Natural killer cell treated with Interleukin-12 subunit alpha and Interleukin-12 subunit beta and Interleukin-15 and Interleukin-18, amount 100 ng/mL, for 72 hours (primary cell): ENCODE data around the gene KLRC3. TPM values are rescaled to one million over a fixed set of nuclear protein-coding genes. Genes with fewer than 3 reads are reported as not detected.

Experiments used
- ATAC-seq, 2 donors: fragments of 150-1000 bp; cut with Tn5 transposase in 1 of 2; sonication (Bioruptor Pico), chemical (Tn5 transposase) in 1 of 2; 2 replicates each; pipeline ENCODE4 v1.10.0; 2021
- DNase-seq: peaks from one replicate; pipeline ENCODE4 v3.0.0; 2022; ENCODE audit warnings: low spot score
- H3K27ac Mint-ChIP-seq, 2 donors: 1 replicate in 1 of 2; 2 replicates in 1 of 2; pipeline ENCODE4 v1.8.0; 2022; ENCODE audit warnings: mixed read lengths in 2 of 2, mild to moderate bottlenecking in 1 of 2, moderate library complexity in 1 of 2
- H3K27me3 Mint-ChIP-seq, 2 donors: 1 replicate in 1 of 2; 2 replicates in 1 of 2; pipeline ENCODE4 v1.8.0; 2022; ENCODE audit warnings: mixed read lengths in 2 of 2
- H3K36me3 Mint-ChIP-seq: one replicate; pipeline ENCODE4 v1.8.0; 2022; ENCODE audit warnings: mixed read lengths
- H3K4me1 Mint-ChIP-seq, 2 donors: 1 replicate in 1 of 2; 2 replicates in 1 of 2; pipeline ENCODE4 v1.8.0; 2022; ENCODE audit warnings: low read depth in 2 of 2, mixed read lengths in 2 of 2, mild to moderate bottlenecking in 1 of 2
- H3K4me3 Mint-ChIP-seq: one replicate; pipeline ENCODE4 v1.8.0; 2022; ENCODE audit warnings: mixed read lengths
- H3K9me3 Mint-ChIP-seq: 2 replicates; pipeline ENCODE4 v1.8.0; 2022; ENCODE audit warnings: mixed read lengths
- total RNA-seq, 2 donors: library from RNA; stranded (reverse); gene quantifications; one replicate each; pipeline ENCODE4 v1.2.3, GENCODE V29; 2022

KLRC3 gene
- total RNA-seq, 2 donors from 2014 or later: 7.9 to 9.6 TPM

DNA sequence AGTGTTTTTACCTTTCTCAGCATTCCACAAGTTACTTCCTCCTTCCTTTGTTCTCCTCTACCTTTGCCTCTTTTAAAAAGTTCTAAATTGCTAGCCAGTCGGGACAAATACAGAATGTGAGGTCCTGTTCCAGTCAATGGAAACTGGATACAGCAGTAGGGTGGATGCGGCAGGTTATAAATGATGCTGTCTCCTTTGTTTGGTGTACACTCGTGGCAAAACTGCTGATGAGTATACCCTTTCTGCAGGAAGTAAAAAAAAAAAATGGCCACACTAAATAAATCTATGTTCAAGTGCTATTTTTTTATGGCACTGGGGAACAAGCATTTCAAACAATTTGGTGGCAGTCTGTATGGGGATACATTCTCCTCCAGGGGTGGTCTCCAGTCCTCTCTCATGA is 58.1 kb downstream of the KLRC3 start:
- DNase-seq (no peak), ATAC-seq (no peak)
- H3K9me3 Mint-ChIP-seq: no peaks in the 10 kb centered on the region
- peaks cover 29 to 39% of the 10 kb centered on the region in 2 donors for H3K4me1 Mint-ChIP-seq
- no peaks in the 10 kb centered on the region for H3K27me3 Mint-ChIP-seq
- peaks cover 8% of the 10 kb centered on the region for H3K36me3 Mint-ChIP-seq
- H3K4me3 Mint-ChIP-seq: no peak overlapping the region
- no peak overlapping the region for H3K27ac Mint-ChIP-seq

Other genes starting within 250 kb of the KLRC3 start
- gene OLR1, start 248.5 kb downstream of the KLRC3 start, total RNA-seq: not detected
- not detected for gene TMEM52B, start 241.6 kb downstream of the KLRC3 start, total RNA-seq
- gene GABARAPL1, start 207.7 kb downstream of the KLRC3 start, total RNA-seq: 10 to 100 TPM; 24.9 to 48.8 TPM
- gene KLRD1, start 112.7 kb downstream of the KLRC3 start, total RNA-seq: 100 to 1,000 TPM in 1 of 2 donors, 10 to 100 TPM in 1; 58.2 to 197 TPM
- 100 to 1,000 TPM in 1 of 2 donors, 10 to 100 TPM in 1; 80.4 to 126 TPM for gene KLRK1, start 30.6 kb downstream of the KLRC3 start, total RNA-seq
- gene KLRC4, start 10.8 kb downstream of the KLRC3 start, total RNA-seq: 10 to 100 TPM in 1 of 2 donors, 1 to 10 TPM in 1; 5.4 to 17.8 TPM
- 10 to 100 TPM in 1 of 2 donors, 1 to 10 TPM in 1; 1.4 to 23.4 TPM for gene KLRC2, start 15.4 kb upstream of the KLRC3 start, total RNA-seq
- 10 to 100 TPM; 52.9 to 63.9 TPM for gene KLRC1, start 32.8 kb upstream of the KLRC3 start, total RNA-seq
- under 1 TPM; 0.33 to 0.45 TPM for gene EIF2S3B, start 85.3 kb upstream of the KLRC3 start, total RNA-seq
- 10 to 100 TPM; 84.0 to 94.4 TPM for gene MAGOHB, start 193.0 kb upstream of the KLRC3 start, total RNA-seq